Measurements from ENCODE around the gene DUT. TPM values are rescaled to one million over a fixed set of nuclear protein-coding genes. Genes with fewer than 3 reads are reported as not detected.

The DUT gene
- 10 to 100 TPM; 33.7 to 58.3 TPM for total RNA-seq

DNA sequence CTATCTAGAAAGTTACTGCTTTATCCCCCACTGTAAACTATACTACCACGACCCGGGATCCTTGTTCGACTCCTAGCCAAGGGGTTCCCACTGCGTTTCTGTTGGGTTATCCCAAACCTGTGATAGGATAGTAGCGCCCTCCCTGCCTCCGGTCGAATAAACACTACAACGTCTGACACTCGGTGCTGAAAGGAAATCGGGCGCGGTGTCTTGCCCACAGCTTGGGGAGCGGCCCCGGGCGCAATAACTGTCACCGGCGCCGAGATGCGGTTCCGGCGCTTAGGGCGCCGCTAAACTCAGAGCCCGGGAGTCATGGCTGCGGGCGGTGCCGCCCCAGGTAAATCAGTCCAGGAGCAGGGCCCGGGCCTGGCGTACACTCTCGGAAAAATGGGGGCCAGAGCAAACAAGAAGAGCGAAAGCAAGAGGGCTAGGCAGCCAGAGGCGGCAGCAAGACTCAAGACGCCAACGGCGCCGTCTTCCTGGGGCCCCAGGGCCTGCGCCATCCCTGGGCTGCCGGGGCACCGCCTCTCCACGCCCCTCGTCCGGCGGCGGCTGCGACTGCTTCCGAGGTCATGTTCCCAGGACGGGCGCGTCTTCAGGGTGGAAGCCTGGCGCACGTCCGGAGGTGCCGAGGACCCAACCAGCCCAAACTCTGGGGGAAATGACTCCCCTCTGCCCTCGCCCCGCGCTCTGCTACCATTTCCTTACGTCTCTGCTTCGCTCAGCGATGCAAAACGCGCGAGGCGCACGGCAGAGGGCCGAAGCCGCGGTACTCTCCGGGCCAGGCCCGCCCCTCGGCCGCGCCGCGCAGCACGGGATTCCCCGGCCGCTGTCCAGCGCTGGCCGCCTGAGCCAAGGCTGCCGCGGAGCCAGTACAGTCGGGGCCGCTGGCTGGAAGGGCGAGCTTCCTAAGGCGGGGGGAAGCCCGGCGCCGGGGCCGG, at the start of gene DUT:
Gene DUT, plus strand, starts transcription at position 575 of the 941 bp plus-strand sequence. Its CDS starts 87 bp downstream, at position 662.

Small RNA genes within 50 kb of the gene (small RNA-seq; reads per million reads assigned to genes)
- gene RF00019, result 0 reads per million in 2 donors

Other genes with a start within 250 kb of the DUT start
- gene SLC24A5, start 210.4 kb upstream of the DUT start, total RNA-seq, result 100 to 1,000 TPM; 614 to 668 TPM
- gene MYEF2, start 153.1 kb upstream of the DUT start, total RNA-seq, result 1 to 10 TPM; 5.7 to 7.6 TPM
- under 1 TPM in 1 of 2 donors, not detected in 1; under 0.01 TPM for gene CTXN2, start 139.8 kb upstream of the DUT start, total RNA-seq
- under 1 TPM in 1 of 2 donors, not detected in 1; under 0.01 TPM for gene SLC12A1, start 125.1 kb upstream of the DUT start, total RNA-seq